HuH-7.5 (cell line): ENCODE measurements around the gene NAT8.
"Not testable (repeated sequence)": the region's sequence is repeated elsewhere in the genome, so short reads cannot be mapped to it uniquely, and the experiment has no call there.

Experiments used
- DNase-seq: peaks from one replicate; pipeline ENCODE4 v3.0.0; 2011; ENCODE audit warnings: low spot score

Gene NAT8

GRCh38 chr2:73642338-73643018 lies at the start of gene NAT8:
Gene NAT8 (minus strand): TSS chr2:73642422. CDS start chr2:73641628, 794 bp downstream.
- peak; percentile 53 for DNase-seq

GRCh38 chr2:73690372-73691088 lies 48.3 kb upstream of the NAT8 start:
- not testable (repeated sequence) for DNase-seq

- not testable (repeated sequence) for DNase-seq
Measured at GRCh38 chr2:73688494-73688893, 46.3 kb upstream of the NAT8 start.

- DNase-seq = no peak
Measured at GRCh38 chr2:73685764-73686438, 43.7 kb upstream of the NAT8 start.

- not testable (repeated sequence) for DNase-seq
Measured at GRCh38 chr2:73684905-73685304, 42.7 kb upstream of the NAT8 start.

- not testable (repeated sequence) for DNase-seq
Measured at GRCh38 chr2:73684325-73684724, 42.1 kb upstream of the NAT8 start.

- DNase-seq = not testable (repeated sequence)
Measured at GRCh38 chr2:73679951-73680571, 37.8 kb upstream of the NAT8 start.

GRCh38 chr2:73679237-73679636 lies 37.0 kb upstream of the NAT8 start:
- not testable (repeated sequence) for DNase-seq

GRCh38 chr2:73678008-73678407 lies 35.8 kb upstream of the NAT8 start:
- not testable (repeated sequence) for DNase-seq

GRCh38 chr2:73676211-73676610 lies 34.0 kb upstream of the NAT8 start:
- not testable (repeated sequence) for DNase-seq

- DNase-seq = not testable (repeated sequence)
Measured at GRCh38 chr2:73674696-73675157, 32.5 kb upstream of the NAT8 start.

- not testable (repeated sequence) for DNase-seq
Measured at GRCh38 chr2:73669976-73670375, 27.8 kb upstream of the NAT8 start.

GRCh38 chr2:73667239-73667638 lies 25.0 kb upstream of the NAT8 start:
- not testable (repeated sequence) for DNase-seq

GRCh38 chr2:73654175-73654574 lies 12.0 kb upstream of the NAT8 start:
- no peak for DNase-seq

- no peak for DNase-seq
Measured at GRCh38 chr2:73652348-73652747, 10.1 kb upstream of the NAT8 start.

- DNase-seq = no peak
Measured at GRCh38 chr2:73651591-73652230, 9.5 kb upstream of the NAT8 start.

- DNase-seq = not testable (repeated sequence)
Measured at GRCh38 chr2:73647690-73648089, 5.5 kb upstream of the NAT8 start.

- DNase-seq = no peak
Measured at GRCh38 chr2:73641767-73642062, 507 bp downstream of the NAT8 start.

- DNase-seq = no peak
Measured at GRCh38 chr2:73640946-73641766, 1.1 kb downstream of the NAT8 start.

- no peak for DNase-seq
Measured at GRCh38 chr2:73640511-73640911, 1.7 kb downstream of the NAT8 start.

GRCh38 chr2:73638429-73638828 lies 3.8 kb downstream of the NAT8 start:
- DNase-seq = no peak
